NCI-H526 (cell line): ENCODE results near the gene INSR.
"Not testable (repeated sequence)": the region's sequence is repeated elsewhere in the genome, so short reads cannot be mapped to it uniquely, and the experiment has no call there.

Experiments used
- DNase-seq, 2 experiments: peaks; one replicate each; lab custom pipeline; 2025; lab: John Stamatoyannopoulos, UW

INSR gene

GRCh38 chr19:7258041-7258839, 36.0 kb downstream of the INSR start:
- no peak for DNase-seq

GRCh38 chr19:7257148-7258040, 36.8 kb downstream of the INSR start:
- DNase-seq, result no peak

- no peak for DNase-seq
Measured at GRCh38 chr19:7255631-7256030, 38.6 kb downstream of the INSR start.

GRCh38 chr19:7255119-7255518, 39.1 kb downstream of the INSR start:
- no peak for DNase-seq

GRCh38 chr19:7254590-7254989, 39.6 kb downstream of the INSR start:
- DNase-seq, result no peak

GRCh38 chr19:7252364-7252763, 41.9 kb downstream of the INSR start:
- DNase-seq, result no peak

- no peak for DNase-seq
Measured at GRCh38 chr19:7251494-7251893, 42.7 kb downstream of the INSR start.

- no peak for DNase-seq
Measured at GRCh38 chr19:7250951-7251350, 43.3 kb downstream of the INSR start.

- no peak for DNase-seq
Measured at GRCh38 chr19:7250057-7250596, 44.1 kb downstream of the INSR start.

GRCh38 chr19:7247155-7247554, 47.1 kb downstream of the INSR start:
- DNase-seq, result no peak

- DNase-seq, result no peak
Measured at GRCh38 chr19:7246601-7247000, 47.6 kb downstream of the INSR start.

GRCh38 chr19:7242601-7243258, 51.5 kb downstream of the INSR start:
- DNase-seq, result no peak

- no peak for DNase-seq
Measured at GRCh38 chr19:7238051-7238450, 56.2 kb downstream of the INSR start.

GRCh38 chr19:7236153-7236552, 58.1 kb downstream of the INSR start:
- no peak for DNase-seq

GRCh38 chr19:7230826-7231225, 63.4 kb downstream of the INSR start:
- no peak for DNase-seq

- no peak for DNase-seq
Measured at GRCh38 chr19:7229735-7230134, 64.5 kb downstream of the INSR start.

GRCh38 chr19:7228935-7229541, 65.2 kb downstream of the INSR start:
- DNase-seq, result no peak

GRCh38 chr19:7227735-7228134, 66.5 kb downstream of the INSR start:
- no peak for DNase-seq

GRCh38 chr19:7227149-7227548, 67.1 kb downstream of the INSR start:
- not testable (repeated sequence) for DNase-seq

GRCh38 chr19:7226739-7227138, 67.5 kb downstream of the INSR start:
- no peak for DNase-seq

- DNase-seq, result no peak
Measured at GRCh38 chr19:7225741-7226140, 68.5 kb downstream of the INSR start.

GRCh38 chr19:7224995-7225394, 69.2 kb downstream of the INSR start:
- no peak for DNase-seq
